NB4 (cell line): Measurements from ENCODE around the gene TANGO6.

ENCODE experiments used
- CTCF ChIP-seq: IDR thresholded peaks from one replicate; pipeline ENCODE4 v1.5.1; 2012; ENCODE audit warnings: low read depth, low read length
- POLR2A ChIP-seq: IDR thresholded peaks from 2 replicates; pipeline ENCODE4 v1.6.1; 2011; ENCODE audit warnings: mild to moderate bottlenecking; ENCODE audit not compliant: insufficient read length; ENCODE audit errors: extremely low read depth

DNA sequence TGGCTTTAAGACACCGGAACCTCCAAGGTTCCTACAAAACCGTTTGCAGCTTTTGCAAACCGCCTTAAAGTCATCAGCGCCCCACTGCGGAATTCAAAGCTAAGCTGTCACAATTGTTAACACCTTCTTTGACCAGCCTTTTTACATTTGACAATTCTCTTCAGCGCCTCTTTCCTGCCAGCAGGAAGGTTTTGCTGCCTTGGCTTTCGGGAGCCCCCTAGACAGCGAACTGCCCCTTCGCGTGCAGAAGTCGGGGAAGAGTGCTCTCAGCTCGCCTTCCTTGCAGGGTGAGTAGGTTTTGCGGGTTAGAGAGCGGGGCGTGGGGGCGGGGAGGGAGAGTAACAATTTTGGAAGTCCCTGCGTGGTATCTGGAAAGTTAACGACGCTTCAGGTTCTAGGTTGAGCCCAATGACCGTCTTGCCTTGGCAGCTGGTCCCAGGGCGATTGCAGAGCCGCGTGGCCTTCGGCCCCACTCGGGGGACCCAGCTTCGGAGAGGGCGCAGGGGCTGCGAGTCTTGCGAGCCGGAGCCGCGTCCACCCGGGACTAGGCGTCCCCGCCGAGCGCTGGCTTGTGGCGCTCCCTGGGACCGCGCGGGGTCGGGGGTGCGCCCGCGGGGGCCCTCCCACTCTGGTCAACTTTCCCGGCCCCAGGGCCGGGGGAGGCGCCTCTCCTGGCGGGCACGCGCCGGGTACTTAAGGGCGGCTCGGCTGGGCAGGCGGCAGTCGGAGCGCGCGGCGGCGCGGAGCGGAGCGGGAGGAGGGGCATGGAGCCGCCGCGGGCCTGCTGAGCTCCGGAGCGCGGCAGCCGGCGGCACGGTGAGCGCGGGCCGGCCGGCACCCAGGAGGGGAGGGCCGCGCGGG, 262.4 kb downstream of the TANGO6 start, which contains the start of gene HAS3:
- peak; percentile 47 for TF ChIP-seq CTCF
- TF ChIP-seq POLR2A: no peak
